Aorta (tissue), 5 donors: ENCODE measurements around the gene COL4A4. TPM values are rescaled to one million over a fixed set of nuclear protein-coding genes. Genes with fewer than 3 reads are reported as not detected.

Experiments used
- ATAC-seq: fragments of 200-7000 bp; cut with Tn5 transposase; one replicate; pipeline ENCODE4 v1.9.1; 2022; ENCODE audit warnings: moderate library complexity; ENCODE audit not compliant: low FRiP score
- DNase-seq, 2 donors: peaks; one replicate each; pipeline ENCODE4 v3.0.0-alpha.2; 2020
- H3K27ac ChIP-seq, 2 donors: one replicate each; pipeline ENCODE4 v1.5.1; 2013; ENCODE audit warnings: low read length in 2 of 2, mild to moderate bottlenecking in 2 of 2, moderate library complexity in 2 of 2, control low read depth in 1 of 2, inconsistent platforms in 1 of 2, low read depth in 1 of 2
- H3K27me3 ChIP-seq, 2 donors: one replicate each; pipeline ENCODE4 v1.6.1; 2013; ENCODE audit warnings: control low read depth in 1 of 2, low read length in 1 of 2, mild to moderate bottlenecking in 1 of 2, moderate library complexity in 1 of 2; ENCODE audit not compliant: insufficient read depth in 2 of 2, control insufficient read depth in 1 of 2
- H3K36me3 ChIP-seq, 2 donors: one replicate each; pipeline ENCODE4 v1.6.1; 2013; ENCODE audit warnings: control low read depth in 1 of 2, low read length in 1 of 2, mild to moderate bottlenecking in 1 of 2; ENCODE audit not compliant: insufficient read depth in 2 of 2, control insufficient read depth in 1 of 2
- H3K4me1 ChIP-seq, 2 donors: one replicate each; pipeline ENCODE4 v1.6.1; 2013; ENCODE audit warnings: low read length in 2 of 2, control low read depth in 1 of 2, mild to moderate bottlenecking in 1 of 2, moderate library complexity in 1 of 2; ENCODE audit not compliant: insufficient read depth in 2 of 2, control insufficient read depth in 1 of 2
- H3K4me3 ChIP-seq, 2 donors: one replicate each; pipeline ENCODE4 v1.5.1; 2013; ENCODE audit warnings: low read length in 2 of 2, control low read depth in 1 of 2, mild to moderate bottlenecking in 1 of 2
- H3K9me3 ChIP-seq: one replicate; pipeline ENCODE4 v1.6.1; 2013; ENCODE audit warnings: mild to moderate bottlenecking, low read length; ENCODE audit not compliant: control insufficient read depth
- WGBS, 2 donors: extraction: QIAGEN DNeasy Blood & Tissue Kit; methylation state at CpG; one replicate each; pipeline ENCODE4 v1.1.7; 2013; 5-methylcytosine and 5-hydroxymethylcytosine counted together
- intact Hi-C, 2 donors: fragments of 100-400 bp; cut with DNase I; formaldehyde crosslinking; loops; one replicate each; pipeline versions ENCODE4 v1.14.2 to v1.15.0; 2022
- polyA plus RNA-seq, 2 donors: library from polyadenylated mRNA; stranded (reverse); fragments of 200-250 nt; gene quantifications; one replicate each; pipeline ENCODE4 v1.2.3, GENCODE V29; 2013
- total RNA-seq, 2 donors: library from RNA; stranded (reverse); fragmentation: NEBNext Ultra II Directional; extraction: Animal tissue kit (Norgen Biotek cat#: 25700); gene quantifications; one replicate each; pipeline ENCODE4 v1.2.1, GENCODE V29; 2021
- donor health status: healthy with polysubstance abuse.
- donor health status: Bipolar disorder and iron deficiency.
- donor health status: DM: no; HTN: no; CAD: no.
- donor health status: DM: no; HTN: no; CAD: no.
- donor health status: DM: yes; HTN: yes; CAD: no.

Gene COL4A4
- total and polyA plus RNA-seq, 4 donors = 2.3 to 15.8 (median 14.5) TPM

DNA sequence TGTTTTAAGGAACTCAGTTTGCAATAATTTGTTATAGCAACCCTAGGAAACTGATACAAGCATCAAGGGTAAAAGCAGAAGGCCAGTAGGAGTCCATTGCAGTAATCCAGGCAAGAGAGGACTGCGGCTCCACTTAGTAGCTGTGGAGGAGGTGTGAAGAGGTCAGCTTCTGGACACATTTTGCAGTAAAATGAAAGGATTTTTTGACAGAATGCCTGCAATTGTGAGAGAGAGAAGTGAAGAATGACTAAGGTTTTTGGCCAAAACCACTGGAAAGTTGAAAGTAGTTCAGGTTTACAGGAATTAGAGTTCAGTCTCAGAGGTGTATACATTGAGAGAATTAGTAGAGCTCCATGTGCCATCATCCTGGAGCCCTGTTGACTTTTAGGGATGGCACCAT, 198.6 kb downstream of the COL4A4 start:
- Histone ChIP-seq H3K9me3 (no peaks in the 10 kb centered on the region), H3K4me1 (peaks cover 7 to 19% of the 10 kb centered on the region in 2 donors), H3K27ac (no peak overlapping the region), H3K27me3 (no peaks in the 10 kb centered on the region), H3K4me3 (no peak overlapping the region), H3K36me3 (peaks cover 0 to 2% of the 10 kb centered on the region in 2 donors)
- DNase-seq = no peak
- no peak for ATAC-seq
- WGBS, 2 donors = 91 to 97% methylated on average over 1 of the region's 1 CpG
- intact Hi-C loops = loop anchor here in 1 of 2 donors (5.0 kb wide), 1 partner anchor 128 kb away; the partner anchor contains the start of gene RHBDD1

DNA sequence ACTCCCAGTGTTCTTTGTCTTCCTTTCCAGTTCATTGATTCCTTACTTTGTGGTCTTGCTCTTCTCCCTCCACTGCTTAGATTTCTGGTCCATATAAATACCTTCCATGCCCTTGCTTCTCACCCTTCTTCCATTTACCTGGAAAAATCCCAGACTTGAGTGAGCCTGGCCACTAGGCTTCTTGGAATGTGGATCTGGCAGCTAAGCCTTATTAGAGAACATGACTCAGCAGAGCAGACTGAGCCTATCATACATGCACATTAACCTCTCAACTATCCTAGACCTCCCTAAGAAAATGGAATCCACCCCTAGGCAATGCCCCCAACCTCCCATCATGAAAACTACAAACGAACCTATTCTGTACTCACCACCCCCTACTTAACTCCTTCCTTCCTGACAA, 200.5 kb downstream of the COL4A4 start:
- H3K4me1 ChIP-seq = peaks cover 2 to 10% of the 10 kb centered on the region in 2 donors
- H3K27me3 ChIP-seq = no peaks in the 10 kb centered on the region
- no peak for ATAC-seq
- H3K9me3 ChIP-seq = no peaks in the 10 kb centered on the region
- H3K4me3 ChIP-seq = no peak overlapping the region
- intact Hi-C loops = no loop called here
- no peak for DNase-seq
- WGBS, 2 donors = 30 to 35% methylated on average over 1 of the region's 1 CpG
- H3K36me3 ChIP-seq = peaks cover 0 to 2% of the 10 kb centered on the region in 2 donors
- H3K27ac ChIP-seq = no peak overlapping the region

DNA sequence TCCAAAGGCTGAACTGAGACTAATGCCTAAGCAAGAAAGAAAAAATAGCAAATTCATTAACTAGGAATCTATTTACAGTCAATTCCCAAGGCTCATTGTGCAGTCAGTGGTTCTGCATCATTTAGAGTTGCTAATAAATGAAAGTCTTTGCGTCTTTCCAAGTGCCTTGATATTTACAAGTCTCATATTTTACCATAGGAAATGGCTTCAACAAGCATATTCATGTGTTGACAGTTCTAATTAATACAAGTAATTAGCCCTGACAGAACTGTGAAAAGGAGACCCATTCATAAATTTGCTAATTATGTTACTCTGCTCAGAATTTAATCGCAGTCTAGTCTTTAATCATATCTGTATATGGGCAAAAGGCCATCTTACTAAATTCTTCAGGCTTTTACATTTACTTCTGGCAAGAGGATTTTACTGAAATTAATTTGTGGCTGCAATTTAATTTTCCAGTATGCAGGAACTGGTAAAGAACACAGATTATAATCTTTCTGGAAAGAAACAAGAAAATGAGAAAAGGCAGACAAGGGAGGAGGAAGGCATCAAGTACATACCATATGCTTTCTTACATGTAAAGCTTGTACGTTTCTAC, 201.7 kb downstream of the COL4A4 start:
- no peaks in the 10 kb centered on the region for H3K27me3 ChIP-seq
- H3K9me3 ChIP-seq = no peaks in the 10 kb centered on the region
- H3K27ac ChIP-seq = no peak overlapping the region
- DNase-seq (no peak), ATAC-seq (no peak)
- peaks cover 0 to 2% of the 10 kb centered on the region in 2 donors for H3K36me3 ChIP-seq
- 96 to 97% methylated on average over 3 of the region's 3 CpGs for WGBS, 2 donors
- H3K4me3 ChIP-seq = no peak overlapping the region
- H3K4me1 ChIP-seq = peaks cover 2 to 8% of the 10 kb centered on the region in 2 donors
- intact Hi-C loops = no loop called here

DNA sequence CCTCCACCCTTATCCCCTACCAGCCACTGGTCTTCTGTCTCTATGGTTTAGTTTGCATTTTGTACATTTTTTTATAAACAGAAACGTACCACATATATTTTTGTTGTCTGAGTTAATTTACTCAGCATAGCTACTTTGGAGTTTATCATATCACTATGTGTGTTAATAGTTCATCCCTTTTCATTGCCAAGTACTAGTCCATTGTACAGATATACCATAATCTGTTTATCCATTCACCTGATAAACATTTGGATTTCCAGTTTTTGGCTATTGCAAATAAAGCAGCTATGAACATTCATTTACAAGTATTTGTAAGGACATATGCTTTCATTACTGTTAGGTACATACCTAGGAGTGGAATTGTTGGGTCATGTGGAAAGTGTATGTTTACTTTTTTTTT, 204.6 kb downstream of the COL4A4 start:
- 99 to 100% methylated on average over 1 of the region's 1 CpG for WGBS, 2 donors
- Histone ChIP-seq H3K4me3 (no peak overlapping the region), H3K27me3 (no peaks in the 10 kb centered on the region), H3K9me3 (no peaks in the 10 kb centered on the region), H3K36me3 (no peaks in the 10 kb centered on the region), H3K4me1 (peaks cover 2 to 8% of the 10 kb centered on the region in 2 donors), H3K27ac (no peak overlapping the region)
- ATAC-seq (no peak), DNase-seq (no peak)
- intact Hi-C loops = no loop called here

DNA sequence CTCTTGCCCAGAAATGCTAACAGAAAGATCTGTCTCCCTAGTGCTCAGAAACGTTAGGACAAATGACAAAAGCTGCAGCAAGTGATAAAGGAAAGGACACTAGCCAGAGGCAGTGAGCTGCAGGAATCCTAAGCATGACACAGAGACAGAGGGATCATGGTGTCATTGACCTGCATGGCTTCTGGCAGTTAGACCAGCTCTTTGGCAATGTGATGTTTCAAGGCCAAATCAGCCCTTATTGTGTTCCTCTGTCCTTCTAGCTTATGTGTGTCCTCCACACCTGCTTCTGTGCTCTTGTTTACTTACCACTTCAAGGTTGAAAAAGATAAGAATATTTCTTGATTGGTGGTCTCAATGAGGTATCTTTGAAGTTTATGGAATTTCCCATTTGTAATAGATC, 207.3 kb downstream of the COL4A4 start:
- Histone ChIP-seq H3K27me3 (no peaks in the 10 kb centered on the region), H3K9me3 (no peaks in the 10 kb centered on the region), H3K4me3 (no peak overlapping the region), H3K36me3 (no peaks in the 10 kb centered on the region), H3K27ac (no peak overlapping the region), H3K4me1 (peaks cover 0 to 5% of the 10 kb centered on the region in 2 donors)
- intact Hi-C loops = no loop called here
- 59 to 62% methylated on average over 1 of the region's 1 CpG for WGBS, 2 donors
- DNase-seq (no peak), ATAC-seq (no peak)

DNA sequence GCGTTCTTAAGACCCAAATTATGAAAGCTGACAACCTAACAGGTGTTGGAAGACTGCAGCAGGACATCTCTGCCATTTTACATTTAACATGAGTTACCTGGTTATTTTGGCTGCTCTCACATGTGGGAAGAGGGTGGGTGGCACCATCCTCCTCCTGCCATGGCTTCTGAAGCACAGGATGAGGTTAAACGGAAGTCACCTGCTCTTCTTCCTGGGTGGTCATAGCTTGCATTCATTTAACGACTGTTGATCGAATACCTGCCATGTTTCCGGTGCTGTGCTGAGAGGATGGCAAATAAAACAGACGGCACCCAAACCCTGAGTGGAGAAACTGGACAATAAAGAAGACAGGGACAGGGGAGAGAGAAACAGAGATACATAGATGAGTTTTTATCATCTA, 210.2 kb downstream of the COL4A4 start:
- H3K36me3 ChIP-seq = no peaks in the 10 kb centered on the region
- no peaks in the 10 kb centered on the region for H3K27me3 ChIP-seq
- peaks cover 0 to 5% of the 10 kb centered on the region in 2 donors for H3K4me1 ChIP-seq
- 93 to 94% methylated on average over 6 of the region's 6 CpGs for WGBS, 2 donors
- DNase-seq (no peak), ATAC-seq (no peak)
- no peak overlapping the region for H3K4me3 ChIP-seq
- intact Hi-C loops = no loop called here
- H3K9me3 ChIP-seq = no peaks in the 10 kb centered on the region
- peak overlapping the region; percentile 13 to 82 for H3K27ac ChIP-seq

DNA sequence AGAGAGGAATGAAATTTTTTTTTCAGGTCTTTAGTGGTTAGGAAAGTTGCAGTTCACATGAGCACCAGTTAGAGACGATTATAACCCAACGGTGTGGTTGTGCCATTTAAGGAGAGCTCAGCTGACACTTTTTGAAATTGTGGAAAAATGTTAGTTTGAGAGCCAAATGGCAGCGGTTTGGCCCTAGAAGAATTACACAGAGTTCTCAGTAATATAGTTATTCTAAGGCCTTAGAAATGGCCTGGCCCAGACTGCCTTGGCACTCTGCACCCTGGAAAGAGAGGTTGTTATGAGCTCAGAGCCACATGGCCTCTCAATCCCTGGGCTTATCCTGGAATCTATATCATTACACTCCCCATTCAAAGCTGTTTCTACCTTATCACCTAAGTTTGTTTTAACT, 210.8 kb downstream of the COL4A4 start:
- Histone ChIP-seq H3K27me3 (no peaks in the 10 kb centered on the region), H3K9me3 (no peaks in the 10 kb centered on the region), H3K4me3 (no peak overlapping the region), H3K4me1 (peaks cover 0 to 5% of the 10 kb centered on the region in 2 donors), H3K27ac (peak overlapping the region in 1 of 2 donors; percentile 82), H3K36me3 (no peaks in the 10 kb centered on the region)
- 6% methylated on average over 3 of the region's 3 CpGs for WGBS, 2 donors
- intact Hi-C loops = no loop called here
- DNase-seq (peak in 1 of 2 donors; percentile 71), ATAC-seq (peak; percentile 87)

Other genes starting within 250 kb of the COL4A4 start
- 10 to 100 TPM; 11.4 to 17.8 TPM for gene COL4A3, start 419 bp upstream of the COL4A4 start, total RNA-seq
- gene COL4A3, start 419 bp upstream of the COL4A4 start, polyA plus RNA-seq = 10 to 100 TPM in 1 of 2 donors, 1 to 10 TPM in 1; 2.8 to 22.7 TPM
- 10 to 100 TPM; 57.4 to 76.9 TPM for gene MFF, start 161.0 kb upstream of the COL4A4 start, total RNA-seq
- 100 to 1,000 TPM in 1 of 2 donors, 10 to 100 TPM in 1; 97.6 to 119 TPM for gene MFF, start 161.0 kb upstream of the COL4A4 start, polyA plus RNA-seq
- not detected for gene TM4SF20, start 215.1 kb upstream of the COL4A4 start, total RNA-seq
- gene TM4SF20, start 215.1 kb upstream of the COL4A4 start, polyA plus RNA-seq = 10 to 100 TPM in 1 of 2 donors, not detected in 1; 25.0 TPM
- gene SCYGR1, start 223.7 kb upstream of the COL4A4 start, total RNA-seq = not detected
- not detected for gene SCYGR1, start 223.7 kb upstream of the COL4A4 start, polyA plus RNA-seq